ENCODE measurements around the gene RBP5.

RBP5 gene

GRCh38 chr12:7121324-7121723 lies 7.4 kb downstream of the RBP5 start:
- no peak for FAIRE-seq

- no peak for FAIRE-seq
Measured at GRCh38 chr12:7120166-7120565, 8.5 kb downstream of the RBP5 start.

- no peak for FAIRE-seq
Measured at GRCh38 chr12:7118881-7119280, 9.8 kb downstream of the RBP5 start.

- no peak for FAIRE-seq
Measured at GRCh38 chr12:7117670-7118069, 11.0 kb downstream of the RBP5 start.

GRCh38 chr12:7116916-7117315 lies 11.8 kb downstream of the RBP5 start:
- FAIRE-seq = no peak

GRCh38 chr12:7116196-7116595 lies 12.5 kb downstream of the RBP5 start:
- no peak for FAIRE-seq

GRCh38 chr12:7114851-7115250 lies 13.8 kb downstream of the RBP5 start:
- no peak for FAIRE-seq

GRCh38 chr12:7114008-7114407 lies 14.7 kb downstream of the RBP5 start:
- FAIRE-seq = no peak

GRCh38 chr12:7113389-7113871 lies 15.3 kb downstream of the RBP5 start:
- peak; percentile 41 for FAIRE-seq

GRCh38 chr12:7112041-7112440 lies 16.6 kb downstream of the RBP5 start:
- FAIRE-seq = no peak

- FAIRE-seq = no peak
Measured at GRCh38 chr12:7110661-7111060, 18.0 kb downstream of the RBP5 start.

GRCh38 chr12:7109572-7109920 lies 19.1 kb downstream of the RBP5 start:
- FAIRE-seq = no peak

GRCh38 chr12:7108796-7109571 lies 19.7 kb downstream of the RBP5 start, which contains the start of gene C1RL:
Gene C1RL (minus strand): TSS chr12:7109214. CDS start chr12:7109180, 34 bp downstream.
- FAIRE-seq = no peak

GRCh38 chr12:7108003-7108795 lies 20.5 kb downstream of the RBP5 start:
- FAIRE-seq = no peak

GRCh38 chr12:7107636-7108002 lies 21.1 kb downstream of the RBP5 start:
- no peak for FAIRE-seq

- FAIRE-seq = peak; percentile 77
Measured at GRCh38 chr12:7107181-7107580, 21.5 kb downstream of the RBP5 start.

- FAIRE-seq = no peak
Measured at GRCh38 chr12:7106082-7106481, 22.6 kb downstream of the RBP5 start.

GRCh38 chr12:7103837-7104584 lies 24.7 kb downstream of the RBP5 start:
- no peak for FAIRE-seq

GRCh38 chr12:7102582-7102981 lies 26.1 kb downstream of the RBP5 start:
- no peak for FAIRE-seq

- no peak for FAIRE-seq
Measured at GRCh38 chr12:7101694-7102131, 27.0 kb downstream of the RBP5 start.

GRCh38 chr12:7101047-7101693 lies 27.5 kb downstream of the RBP5 start:
- no peak for FAIRE-seq

GRCh38 chr12:7100239-7100638 lies 28.4 kb downstream of the RBP5 start:
- FAIRE-seq = no peak
